GM12873 (cell line): Measurements from ENCODE around the gene XPO4.

Experiments used
- CTCF ChIP-seq: IDR thresholded peaks from 2 replicates; pipeline ENCODE4 v1.5.1; 2012; ENCODE audit warnings: low read depth, mild to moderate bottlenecking, moderate library complexity, low read length, control low read depth; ENCODE audit not compliant: insufficient read depth; ENCODE audit errors: missing control alignments

XPO4 gene

GRCh38 chr13:20773194-20774080 lies 129.1 kb downstream of the XPO4 start, which contains the start of gene EEF1AKMT1:
Gene EEF1AKMT1, minus strand, starts transcription at chr13:20773961. Its CDS starts 16,363 bp downstream, at chr13:20757598.
- TF ChIP-seq CTCF: no peak

- no peak for TF ChIP-seq CTCF
Measured at GRCh38 chr13:20772401-20773131, 130.0 kb downstream of the XPO4 start.

- no peak for TF ChIP-seq CTCF
Measured at GRCh38 chr13:20769834-20770233, 132.7 kb downstream of the XPO4 start.

- TF ChIP-seq CTCF: no peak
Measured at GRCh38 chr13:20769091-20769490, 133.5 kb downstream of the XPO4 start.

- TF ChIP-seq CTCF: no peak
Measured at GRCh38 chr13:20767309-20767943, 135.1 kb downstream of the XPO4 start.

- no peak for TF ChIP-seq CTCF
Measured at GRCh38 chr13:20760872-20761271, 141.7 kb downstream of the XPO4 start.

- no peak for TF ChIP-seq CTCF
Measured at GRCh38 chr13:20754009-20754408, 148.5 kb downstream of the XPO4 start.
